Measurements from ENCODE around the gene NRARP. TPM values are rescaled to one million over a fixed set of nuclear protein-coding genes. Genes with fewer than 3 reads are reported as not detected.

Gene NRARP
- total and polyA plus RNA-seq, 10 of the 15 experiments (the other 5 are each of a cell fraction or from before 2014, with no cell fraction given), result 0.06 to 9.2 (median 2.2) TPM; not detected in 2

DNA sequence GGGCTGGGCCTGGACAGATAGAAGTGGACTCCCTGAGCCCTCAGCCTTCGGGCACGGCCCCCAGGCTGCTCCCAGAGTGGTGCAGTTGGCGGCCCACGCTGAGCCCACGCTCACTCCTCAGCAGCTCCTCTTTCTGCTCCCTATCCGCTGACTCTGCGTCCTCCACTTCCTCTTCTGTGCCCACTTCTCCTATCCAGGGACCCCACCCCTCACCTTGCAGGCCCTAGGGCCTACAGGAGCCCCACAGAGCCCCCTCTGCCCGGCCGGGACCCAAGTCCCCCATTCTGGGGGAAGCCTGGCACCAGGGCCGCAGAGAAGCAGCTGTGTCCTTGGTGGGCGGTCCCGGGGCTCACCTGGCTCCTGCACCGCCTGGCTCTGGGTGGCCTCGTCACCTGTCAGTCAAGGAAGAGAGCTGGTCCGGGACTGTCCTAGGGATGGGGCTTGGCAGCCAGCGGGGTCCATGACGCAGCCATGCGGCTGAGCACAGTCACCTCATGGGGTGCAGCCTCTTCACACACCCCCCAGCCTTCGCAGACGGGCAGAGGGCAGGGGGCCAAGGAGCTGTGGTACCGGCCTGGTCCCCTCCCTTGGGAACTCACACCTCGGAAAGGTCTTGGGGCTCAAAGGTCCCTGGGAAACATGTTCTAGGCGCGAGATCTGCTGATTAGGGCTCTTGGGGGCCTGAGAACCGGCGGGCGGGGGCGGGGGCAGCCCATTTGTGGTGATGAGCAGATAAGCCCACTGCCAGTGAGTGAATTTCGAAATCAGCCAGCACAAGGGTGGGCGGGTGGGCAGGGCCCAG is 5.4 kb upstream of the NRARP start (continued):
- TF ChIP-seq HDAC2 (IDR thresholded peaks at IDR 0.05), result no peak
- 0 out of 2 replicates have a peak, but pooled peaks have one; percentile 24 for TF ChIP-seq NR2F1 (conservative IDR thresholded peaks at IDR 0.05)
- TF ChIP-seq BCL11A (IDR thresholded peaks at IDR 0.05; ENCODE audit: low read depth, low read length), result no peak
- TF ChIP-seq, protein P1, sequence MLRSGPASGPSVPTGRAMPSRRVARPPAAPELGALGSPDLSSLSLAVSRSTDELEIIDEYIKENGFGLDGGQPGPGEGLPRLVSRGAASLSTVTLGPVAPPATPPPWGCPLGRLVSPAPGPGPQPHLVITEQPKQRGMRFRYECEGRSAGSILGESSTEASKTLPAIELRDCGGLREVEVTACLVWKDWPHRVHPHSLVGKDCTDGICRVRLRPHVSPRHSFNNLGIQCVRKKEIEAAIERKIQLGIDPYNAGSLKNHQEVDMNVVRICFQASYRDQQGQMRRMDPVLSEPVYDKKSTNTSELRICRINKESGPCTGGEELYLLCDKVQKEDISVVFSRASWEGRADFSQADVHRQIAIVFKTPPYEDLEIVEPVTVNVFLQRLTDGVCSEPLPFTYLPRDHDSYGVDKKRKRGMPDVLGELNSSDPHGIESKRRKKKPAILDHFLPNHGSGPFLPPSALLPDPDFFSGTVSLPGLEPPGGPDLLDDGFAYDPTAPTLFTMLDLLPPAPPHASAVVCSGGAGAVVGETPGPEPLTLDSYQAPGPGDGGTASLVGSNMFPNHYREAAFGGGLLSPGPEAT (IDR thresholded peaks at IDR 0.05; ENCODE audit: low read depth), result no peak
- no peak for TF ChIP-seq MYB (IDR thresholded peaks at IDR 0.05; ENCODE audit: borderline replicate concordance, low read depth, low read length)
- TF ChIP-seq, protein P2, sequence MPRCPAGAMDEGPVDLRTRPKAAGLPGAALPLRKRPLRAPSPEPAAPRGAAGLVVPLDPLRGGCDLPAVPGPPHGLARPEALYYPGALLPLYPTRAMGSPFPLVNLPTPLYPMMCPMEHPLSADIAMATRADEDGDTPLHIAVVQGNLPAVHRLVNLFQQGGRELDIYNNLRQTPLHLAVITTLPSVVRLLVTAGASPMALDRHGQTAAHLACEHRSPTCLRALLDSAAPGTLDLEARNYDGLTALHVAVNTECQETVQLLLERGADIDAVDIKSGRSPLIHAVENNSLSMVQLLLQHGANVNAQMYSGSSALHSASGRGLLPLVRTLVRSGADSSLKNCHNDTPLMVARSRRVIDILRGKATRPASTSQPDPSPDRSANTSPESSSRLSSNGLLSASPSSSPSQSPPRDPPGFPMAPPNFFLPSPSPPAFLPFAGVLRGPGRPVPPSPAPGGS (IDR thresholded peaks at IDR 0.05; ENCODE audit: borderline replicate concordance, insufficient read depth, low read depth, low read length, poor library complexity, severe bottlenecking), result peak; percentile 15
- TF ChIP-seq CBX3 (IDR thresholded peaks at IDR 0.05; ENCODE audit: borderline replicate concordance, low read depth), result no peak
- no peak for TF ChIP-seq ESRRA (IDR thresholded peaks at IDR 0.05; ENCODE audit: low read length)
- no peak for TF ChIP-seq MXI1 (IDR thresholded peaks at IDR 0.05; ENCODE audit: low read depth, low read length)

DNA sequence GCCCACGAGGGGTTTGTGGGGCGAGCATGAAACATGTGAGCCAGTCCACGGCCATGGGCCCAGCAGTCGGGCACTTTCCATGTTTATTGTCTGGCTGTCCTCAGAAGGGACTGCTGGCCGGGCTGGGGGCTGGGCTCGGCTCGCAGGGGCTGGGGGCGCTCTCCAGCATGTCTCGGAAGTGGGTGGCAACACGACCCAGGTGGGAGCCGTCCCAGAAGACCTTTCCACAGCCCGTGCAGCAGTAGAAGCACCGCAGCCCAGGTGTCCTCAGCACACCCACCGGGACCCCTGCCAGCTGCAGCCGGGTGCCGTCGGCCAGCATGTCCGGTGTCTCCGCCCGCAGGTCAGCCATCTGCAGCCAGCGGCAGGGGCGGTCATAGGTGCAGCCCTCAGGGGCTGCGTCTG is 4.8 kb upstream of the NRARP start:
- RAD21 ChIA-PET (ENCODE audit: unreplicated experiment), result no interaction called here

More for the DNA sequence above, 4.8 kb upstream of the NRARP start:
- 14% methylated on average over 18 of the region's 23 CpGs for WGBS (ENCODE audit: insufficient coverage, insufficient replicate concordance, low lambda C conversion rate, missing lambda C conversion rate)
- BruUV-seq (replicated peaks), result no TSS peak
- CTCF ChIA-PET, result no interaction called here
- Histone ChIP-seq H3K9me3 (replicated peaks; ENCODE audit: control insufficient read depth, insufficient read depth, low read length) (no peaks in the 10 kb centered on the region), H2AFZ (ENCODE audit: control insufficient read depth, low read depth, low read length) (no peak overlapping the region), H3K4me1 (ENCODE audit: control insufficient read depth, insufficient read depth, low read length) (peaks cover 16% of the 10 kb centered on the region), H3K4me3 (no peak overlapping the region), H3K27ac (ENCODE audit: control insufficient read depth, insufficient read depth) (no peak overlapping the region), H3K36me3 (ENCODE audit: control insufficient read depth in 2 of 2, insufficient read depth in 2 of 2, low read length in 1 of 2) (no peaks in the 10 kb centered on the region), H3K9ac (ENCODE audit: control insufficient read depth, insufficient read depth, low read length) (no peak overlapping the region), H3K27me3 (replicated peaks in 1 of 2; ENCODE audit: control insufficient read depth in 2 of 2, insufficient read depth in 2 of 2, low read length in 1 of 2) (no peaks in the 10 kb centered on the region), H3K4me2 (ENCODE audit: control insufficient read depth, insufficient read depth) (no peak overlapping the region), H4K20me1 (ENCODE audit: control insufficient read depth, insufficient read depth) (no peaks in the 10 kb centered on the region), H3K79me2 (ENCODE audit: control insufficient read depth, insufficient read depth, low read length) (no peaks in the 10 kb centered on the region)
- SMC1A ChIA-PET (ENCODE audit: uncharacterized antibody, unreplicated experiment), result no interaction called here
- POLR2A ChIA-PET, result interaction anchor here (2.0 kb wide), 1 partner anchor 9 kb away, joined by 6 read pairs; no protein-coding TSS in a partner anchor
- FAIRE-seq, result no peak
- no peak for DNase-seq (ENCODE audit: low read depth, low spot score)
- in situ Hi-C loops (cut with MboI), result no loop called here
- TF ChIP-seq ETV6 (conservative IDR thresholded peaks at IDR 0.05 in 1 of 2, IDR thresholded peaks at IDR 0.05 in 1 of 2; ENCODE audit: borderline replicate concordance in 1 of 2, low read depth in 1 of 2) (no peak), ZNF207 (IDR thresholded peaks at IDR 0.05; ENCODE audit: borderline replicate concordance) (no peak), HDGF (IDR thresholded peaks at IDR 0.05) (no peak)
- TF ChIP-seq, protein P3, sequence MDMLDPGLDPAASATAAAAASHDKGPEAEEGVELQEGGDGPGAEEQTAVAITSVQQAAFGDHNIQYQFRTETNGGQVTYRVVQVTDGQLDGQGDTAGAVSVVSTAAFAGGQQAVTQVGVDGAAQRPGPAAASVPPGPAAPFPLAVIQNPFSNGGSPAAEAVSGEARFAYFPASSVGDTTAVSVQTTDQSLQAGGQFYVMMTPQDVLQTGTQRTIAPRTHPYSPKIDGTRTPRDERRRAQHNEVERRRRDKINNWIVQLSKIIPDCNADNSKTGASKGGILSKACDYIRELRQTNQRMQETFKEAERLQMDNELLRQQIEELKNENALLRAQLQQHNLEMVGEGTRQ (IDR thresholded peaks at IDR 0.05; ENCODE audit: borderline replicate concordance, low read depth, low read length), result no peak
- intact Hi-C loops (cut with micrococcal nuclease; ENCODE audit: unreplicated experiment), result no loop called here
- ATAC-seq, result no peak

Data from GM12878 (cell line).